ENCODE data around the gene ALCAM. TPM values are rescaled to one million over a fixed set of nuclear protein-coding genes. Genes with fewer than 3 reads are reported as not detected.
A peak's percentile ranks its signal among the peaks of the same experiment; 100 is the strongest.

Gene ALCAM
- polyA plus RNA-seq, 1 of the 3 experiments (the other 2 are of a cell fraction): 58.3 TPM

GRCh38 chr3:105463620-105464019, 96.9 kb downstream of the ALCAM start:
- Histone ChIP-seq H2AFZ (ENCODE audit: low read depth) (no peak overlapping the region), H3K4me1 (ENCODE audit: control insufficient read depth in 1 of 2, insufficient read depth in 2 of 2, low read depth in 1 of 2, low read length in 1 of 2) (peaks cover 11 to 23% of the 10 kb centered on the region in 2 experiments; a peak in 3 of 4 replicates), H3K4me3 (ENCODE audit: low read depth in 2 of 2, low read length in 1 of 2) (no peak overlapping the region), H3K4me2 (no peak overlapping the region), H3K9me3 (no peaks in the 10 kb centered on the region), H3K27me3 (ENCODE audit: insufficient read depth) (no peaks in the 10 kb centered on the region), H3K9me2 (no peaks in the 10 kb centered on the region), H3K79me2 (ENCODE audit: insufficient read depth) (peaks cover 95% of the 10 kb centered on the region), H4K20me1 (ENCODE audit: insufficient read depth) (peaks cover 9% of the 10 kb centered on the region; the same call in 1 of the 2 replicates), H3F3A (replicated peaks; ENCODE audit: insufficient read depth) (peaks cover 30% of the 10 kb centered on the region), H3K9ac (no peak overlapping the region), H3K36me3 (replicated peaks in 1 of 2; ENCODE audit: control insufficient read depth in 1 of 2, insufficient read depth in 2 of 2, low read length in 1 of 2) (no peaks in the 10 kb centered on the region), H3K27ac (ENCODE audit: low read depth in 2 of 2, low read length in 1 of 2) (no peak overlapping the region)
- CTCF ChIA-PET: no interaction called here
- 94% methylated on average over 1 of the region's 1 CpG for WGBS (ENCODE audit: low lambda C conversion rate)
- POLR2A ChIA-PET: no interaction called here
- DNase-seq: no peak
- TF ChIP-seq ELF1 (IDR thresholded peaks at IDR 0.05) (no peak), USF2 (IDR thresholded peaks at IDR 0.05; ENCODE audit: borderline replicate concordance, low read depth, low read length) (no peak), NRF1 (IDR thresholded peaks at IDR 0.05; ENCODE audit: low read depth, low read length) (no peak), POLR2AphosphoS5 (IDR thresholded peaks at IDR 0.05; ENCODE audit: low read depth, low read length) (no peak)

GRCh38 chr3:105465251-105465853, 98.6 kb downstream of the ALCAM start:
- no peak overlapping the region for H3K4me3 ChIP-seq (ENCODE audit: low read depth in 2 of 2, low read length in 1 of 2)
- DNase-seq: no peak
- TF ChIP-seq ZBTB33 (IDR thresholded peaks at IDR 0.05; ENCODE audit: borderline replicate concordance, low read depth) (no peak), FOXJ3 (CRISPR knock-in tag; IDR thresholded peaks at IDR 0.05) (no peak), JUND (IDR thresholded peaks at IDR 0.05) (0 out of 2 replicates have a peak, but pooled peaks have one; percentile 14), IRF3 (IDR thresholded peaks at IDR 0.05; ENCODE audit: low read depth, low read length) (no peak), TCF12 (IDR thresholded peaks at IDR 0.05) (peak; percentile 10; the same call in 1 of the 2 replicates), SMC3 (IDR thresholded peaks at IDR 0.05; ENCODE audit: low read depth, low read length) (no peak), PBX3 (IDR thresholded peaks at IDR 0.05) (peak; percentile 3; the same call in 1 of the 2 replicates), RXRA (IDR thresholded peaks at IDR 0.05; ENCODE audit: borderline replicate concordance, low read depth) (no peak), CHD2 (IDR thresholded peaks at IDR 0.05; ENCODE audit: low read length, partially characterized antibody) (no peak)
- ChIA-PET POLR2A (no interaction called here), CTCF (interaction anchor here (1.1 to 2.2 kb wide), 4 partner anchors 15 to 77 kb away, joined by 3 to 5 read pairs (median 3); no protein-coding TSS in a partner anchor)
- no peak overlapping the region for H2AFZ ChIP-seq (ENCODE audit: low read depth)
- peak overlapping the region; percentile 65 to 88 for H3K27ac ChIP-seq (ENCODE audit: low read depth in 2 of 2, low read length in 1 of 2)
- no peaks in the 10 kb centered on the region for H3K27me3 ChIP-seq (ENCODE audit: insufficient read depth)
- 85% methylated on average over 2 of the region's 2 CpGs for WGBS (ENCODE audit: low lambda C conversion rate)
- peak overlapping the region; percentile 48; the same call in 1 of the 2 replicates for H3K4me2 ChIP-seq
- H3K9ac ChIP-seq: no peak overlapping the region
- H4K20me1 ChIP-seq (ENCODE audit: insufficient read depth): no peaks in the 10 kb centered on the region
- no peaks in the 10 kb centered on the region for H3K9me3 ChIP-seq
- no peaks in the 10 kb centered on the region for H3K36me3 ChIP-seq (replicated peaks in 1 of 2; ENCODE audit: control insufficient read depth in 1 of 2, insufficient read depth in 2 of 2, low read length in 1 of 2)
- H3F3A ChIP-seq (replicated peaks; ENCODE audit: insufficient read depth): peaks cover 24% of the 10 kb centered on the region
- H3K9me2 ChIP-seq: no peaks in the 10 kb centered on the region
- peaks cover 95% of the 10 kb centered on the region for H3K79me2 ChIP-seq (ENCODE audit: insufficient read depth)
- H3K4me1 ChIP-seq (ENCODE audit: control insufficient read depth in 1 of 2, insufficient read depth in 2 of 2, low read depth in 1 of 2, low read length in 1 of 2): peaks cover 11% of the 10 kb centered on the region in 2 experiments; a peak in 3 of 4 replicates

Measured in SK-N-SH (cell line).